ENCODE measurements around the gene CCDC8. TPM values are rescaled to one million over a fixed set of nuclear protein-coding genes. Genes with fewer than 3 reads are reported as not detected.

CCDC8 gene
- total RNA-seq, 4 donors from 2014 or later = 4.5 to 11.6 (median 4.9) TPM

DNA sequence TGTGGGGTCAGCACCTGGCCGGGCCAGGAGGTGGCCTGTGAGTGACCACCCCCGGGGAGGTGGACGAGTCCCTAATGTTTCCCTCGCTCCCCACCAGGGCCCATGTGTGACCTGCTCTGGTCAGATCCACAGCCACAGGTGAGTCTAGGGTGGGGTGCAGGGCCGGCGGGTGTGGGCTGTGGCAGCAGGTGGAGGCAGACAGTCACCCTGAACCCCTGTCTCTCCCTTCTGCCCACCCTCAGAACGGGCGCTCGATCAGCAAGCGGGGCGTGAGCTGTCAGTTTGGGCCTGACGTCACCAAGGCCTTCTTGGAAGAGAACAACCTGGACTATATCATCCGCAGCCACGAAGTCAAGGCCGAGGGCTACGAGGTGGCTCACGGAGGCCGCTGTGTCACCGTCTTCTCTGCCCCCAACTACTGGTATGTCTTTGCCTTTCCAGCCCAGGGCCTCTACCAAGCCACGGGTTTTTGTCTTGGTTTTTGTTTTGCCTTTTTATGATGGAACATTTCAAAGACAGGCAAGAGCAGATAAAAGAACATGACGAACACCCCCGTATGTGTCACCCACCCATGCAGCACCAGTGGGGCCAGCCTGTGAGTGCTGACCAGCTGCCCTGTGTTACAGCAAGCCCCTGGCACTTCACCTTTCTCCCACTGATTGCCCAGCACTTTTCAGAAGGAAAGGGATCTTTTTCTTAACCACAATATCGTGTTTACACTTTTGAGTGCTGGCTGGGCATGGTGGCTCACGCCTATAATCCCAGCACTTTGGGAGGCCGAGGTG lies 24.9 kb downstream of the CCDC8 start:
- no peak for DNase-seq (ENCODE audit: extremely low spot score)
- WGBS = 90% methylated on average over 23 of the region's 25 CpGs
- no peak overlapping the region for H3K27ac ChIP-seq (replicated peaks in 1 of 4)
- H3K9me3 ChIP-seq = no peaks in the 10 kb centered on the region
- TF ChIP-seq POLR2A (IDR thresholded peaks at IDR 0.05; ENCODE audit: low read depth) (no peak), POLR2AphosphoS5 (IDR thresholded peaks at IDR 0.05) (no peak), EP300 (IDR thresholded peaks at IDR 0.05) (no peak)
- TF ChIP-seq, protein P1, sequence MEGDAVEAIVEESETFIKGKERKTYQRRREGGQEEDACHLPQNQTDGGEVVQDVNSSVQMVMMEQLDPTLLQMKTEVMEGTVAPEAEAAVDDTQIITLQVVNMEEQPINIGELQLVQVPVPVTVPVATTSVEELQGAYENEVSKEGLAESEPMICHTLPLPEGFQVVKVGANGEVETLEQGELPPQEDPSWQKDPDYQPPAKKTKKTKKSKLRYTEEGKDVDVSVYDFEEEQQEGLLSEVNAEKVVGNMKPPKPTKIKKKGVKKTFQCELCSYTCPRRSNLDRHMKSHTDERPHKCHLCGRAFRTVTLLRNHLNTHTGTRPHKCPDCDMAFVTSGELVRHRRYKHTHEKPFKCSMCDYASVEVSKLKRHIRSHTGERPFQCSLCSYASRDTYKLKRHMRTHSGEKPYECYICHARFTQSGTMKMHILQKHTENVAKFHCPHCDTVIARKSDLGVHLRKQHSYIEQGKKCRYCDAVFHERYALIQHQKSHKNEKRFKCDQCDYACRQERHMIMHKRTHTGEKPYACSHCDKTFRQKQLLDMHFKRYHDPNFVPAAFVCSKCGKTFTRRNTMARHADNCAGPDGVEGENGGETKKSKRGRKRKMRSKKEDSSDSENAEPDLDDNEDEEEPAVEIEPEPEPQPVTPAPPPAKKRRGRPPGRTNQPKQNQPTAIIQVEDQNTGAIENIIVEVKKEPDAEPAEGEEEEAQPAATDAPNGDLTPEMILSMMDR (IDR thresholded peaks at IDR 0.05) = no peak
- peaks cover 51 to 97% (median 80%) of the 10 kb centered on the region in 4 donors for H3K36me3 ChIP-seq
- H3K4me1 ChIP-seq = peaks cover 14 to 27% (median 23%) of the 10 kb centered on the region in 4 donors
- no peaks in the 10 kb centered on the region for H3K27me3 ChIP-seq
- no peak overlapping the region for H3K4me3 ChIP-seq
- intact Hi-C loops (cut with DNase I) = no loop called here

DNA sequence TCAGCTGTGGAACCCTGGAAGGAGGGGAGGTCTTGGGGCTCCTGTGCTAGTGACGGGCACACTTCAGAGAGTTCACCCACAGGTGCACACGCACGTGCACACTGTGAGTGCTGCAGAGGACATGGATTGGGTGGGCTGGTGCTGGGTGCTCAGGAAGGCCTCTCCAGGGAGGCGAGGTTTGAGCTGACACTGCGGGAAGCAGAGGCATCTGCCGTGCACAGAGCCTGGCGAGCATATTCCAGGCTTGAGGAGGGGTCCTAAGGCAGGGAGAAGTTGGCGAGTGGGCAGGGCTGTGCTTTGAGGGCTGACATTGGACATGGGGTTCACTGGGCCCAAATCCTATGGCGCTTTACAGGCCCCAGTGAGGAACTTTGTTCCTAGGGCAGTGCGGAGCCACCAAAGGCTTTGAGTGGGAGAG lies 25.6 kb downstream of the CCDC8 start:
- TF ChIP-seq POLR2AphosphoS5 (IDR thresholded peaks at IDR 0.05) = no peak
- TF ChIP-seq, protein P1 (IDR thresholded peaks at IDR 0.05) = no peak
- no peak for TF ChIP-seq EP300 (IDR thresholded peaks at IDR 0.05)
- TF ChIP-seq POLR2A (IDR thresholded peaks at IDR 0.05; ENCODE audit: low read depth) = no peak
- peaks cover 51 to 98% (median 88%) of the 10 kb centered on the region in 4 donors for H3K36me3 ChIP-seq
- no peak overlapping the region for H3K4me3 ChIP-seq
- WGBS = 92% methylated on average over 10 of the region's 10 CpGs
- intact Hi-C loops (cut with DNase I) = no loop called here
- H3K4me1 ChIP-seq = peaks cover 14 to 19% (median 16%) of the 10 kb centered on the region in 4 donors
- no peak overlapping the region for H3K27ac ChIP-seq (replicated peaks in 1 of 4)
- no peaks in the 10 kb centered on the region for H3K9me3 ChIP-seq
- DNase-seq (ENCODE audit: extremely low spot score) = no peak
- H3K27me3 ChIP-seq = no peaks in the 10 kb centered on the region

DNA sequence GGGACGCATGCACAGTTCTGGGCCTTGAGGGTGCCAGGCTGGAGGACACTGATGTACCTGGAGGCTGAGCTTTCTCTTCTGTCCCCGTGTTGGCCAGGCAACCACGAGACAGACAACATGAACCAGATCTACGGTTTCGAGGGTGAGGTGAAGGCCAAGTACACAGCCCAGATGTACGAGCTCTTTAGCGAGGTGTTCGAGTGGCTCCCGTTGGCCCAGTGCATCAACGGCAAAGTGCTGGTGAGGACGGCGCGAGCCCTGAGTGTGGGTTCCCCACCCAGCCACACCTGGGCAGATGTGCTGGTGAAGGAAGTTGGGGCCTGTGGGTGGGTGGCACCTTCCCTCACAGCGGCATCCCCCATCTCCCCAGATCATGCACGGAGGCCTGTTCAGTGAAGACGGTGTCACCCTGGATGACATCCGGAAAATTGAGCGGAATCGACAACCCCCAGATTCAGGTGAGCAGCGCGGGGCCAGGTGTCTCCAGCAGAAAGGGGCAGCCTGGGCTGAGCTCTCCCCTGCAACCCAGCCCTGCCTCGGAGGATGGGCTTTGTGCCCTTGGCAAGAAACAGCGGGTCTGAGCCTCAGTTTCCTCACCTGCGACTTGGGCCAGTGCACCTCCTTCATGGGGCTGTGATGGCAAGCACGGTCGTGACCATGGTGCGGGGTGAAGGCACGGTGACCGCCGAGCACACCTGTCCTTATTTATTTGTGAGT lies 26.2 kb downstream of the CCDC8 start:
- H3K9me3 ChIP-seq = no peaks in the 10 kb centered on the region
- H3K27ac ChIP-seq (replicated peaks in 1 of 4) = no peak overlapping the region
- peaks cover 51 to 98% (median 92%) of the 10 kb centered on the region in 4 donors for H3K36me3 ChIP-seq
- H3K4me1 ChIP-seq = peaks cover 8 to 14% (median 13%) of the 10 kb centered on the region in 4 donors
- no peaks in the 10 kb centered on the region for H3K27me3 ChIP-seq
- TF ChIP-seq POLR2A (IDR thresholded peaks at IDR 0.05; ENCODE audit: low read depth) = no peak
- TF ChIP-seq EP300 (IDR thresholded peaks at IDR 0.05) = no peak
- TF ChIP-seq, protein P1 (IDR thresholded peaks at IDR 0.05) = no peak
- TF ChIP-seq POLR2AphosphoS5 (IDR thresholded peaks at IDR 0.05) = no peak
- intact Hi-C loops (cut with DNase I) = no loop called here
- DNase-seq (ENCODE audit: extremely low spot score) = no peak
- WGBS = 91% methylated on average over 18 of the region's 30 CpGs
- H3K4me3 ChIP-seq = no peak overlapping the region

DNA sequence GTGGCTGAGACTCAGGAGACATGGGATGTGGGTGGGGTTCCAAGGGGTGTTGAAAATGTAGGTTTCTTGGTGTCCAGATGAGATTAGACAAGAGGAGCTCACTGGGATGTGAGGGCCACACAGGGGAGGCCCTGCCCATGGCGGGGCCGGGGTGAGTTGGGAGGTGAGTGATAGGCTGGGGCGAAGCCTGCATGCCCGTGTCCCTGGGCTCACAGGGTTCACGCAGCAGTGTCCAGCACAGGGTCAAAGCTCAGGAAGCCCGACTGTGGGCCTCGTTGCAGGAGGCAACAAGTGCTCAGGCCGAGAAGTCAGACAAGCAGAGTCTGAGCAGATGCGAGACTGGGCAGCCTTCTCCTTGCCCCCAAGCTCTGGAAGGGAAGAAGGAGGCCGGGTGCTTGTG lies 27.2 kb downstream of the CCDC8 start:
- intact Hi-C loops (cut with DNase I) = no loop called here
- no peaks in the 10 kb centered on the region for H3K27me3 ChIP-seq
- TF ChIP-seq EP300 (IDR thresholded peaks at IDR 0.05) (no peak), POLR2AphosphoS5 (IDR thresholded peaks at IDR 0.05) (no peak), POLR2A (IDR thresholded peaks at IDR 0.05; ENCODE audit: low read depth) (no peak)
- TF ChIP-seq, protein P1 (IDR thresholded peaks at IDR 0.05) = no peak
- DNase-seq (ENCODE audit: extremely low spot score) = no peak
- H3K4me3 ChIP-seq = no peak overlapping the region
- H3K9me3 ChIP-seq = no peaks in the 10 kb centered on the region
- 97% methylated on average over 10 of the region's 10 CpGs for WGBS
- H3K36me3 ChIP-seq = peaks cover 48 to 100% (median 94%) of the 10 kb centered on the region in 4 donors
- H3K27ac ChIP-seq (replicated peaks in 1 of 4) = no peak overlapping the region
- peaks cover 0 to 12% (median 10%) of the 10 kb centered on the region in 4 donors for H3K4me1 ChIP-seq
